Naive thymus-derived CD4-positive, alpha-beta T cell (primary cell): ENCODE data around the gene CYB5RL. TPM values are rescaled to one million over a fixed set of nuclear protein-coding genes. Genes with fewer than 3 reads are reported as not detected.
"Not testable (repeated sequence)": the region's sequence is repeated elsewhere in the genome, so short reads cannot be mapped to it uniquely, and the experiment has no call there.

ENCODE experiments used
- ATAC-seq: fragments of 150-1000 bp; cut with Tn5 transposase; 2 replicates; pipeline ENCODE4 v1.10.0; 2021; ENCODE audit warnings: mild to moderate bottlenecking, moderate library complexity
- CTCF ChIA-PET: fragments of 350-600 bp; sonication (Branson Sonifier 250); formaldehyde crosslinking; loops from one replicate; lab custom pipeline; 2021; ENCODE audit warnings: antibody characterized with exemption; lab: Charles Lee
- POLR2A ChIA-PET: fragments of 350-600 bp; sonication (Branson Sonifier 250); formaldehyde crosslinking; loops from one replicate; lab custom pipeline; 2021; ENCODE audit warnings: antibody characterized with exemption, inconsistent platforms; lab: Charles Lee
- DNase-seq, 9 donors: peaks; one replicate each; pipeline versions ENCODE4 v3.0.0 to v3.0.0-alpha.2; 2020 to 2022; ENCODE audit warnings: mixed read lengths in 1 of 9
- H3K27ac ChIP-seq: one replicate; pipeline ENCODE4 v1.7.0; 2013; ENCODE audit warnings: mild to moderate bottlenecking, low read depth, low read length, moderate library complexity
- H3K27me3 ChIP-seq, 2 donors: one replicate each; pipeline ENCODE4 v1.7.0; 2013; ENCODE audit warnings: low read length in 2 of 2, mild to moderate bottlenecking in 2 of 2, moderate library complexity in 2 of 2; ENCODE audit not compliant: control insufficient read depth in 2 of 2, insufficient read depth in 2 of 2
- H3K36me3 ChIP-seq, 3 experiments: 1 replicate in 2 of 3; 2 replicates in 1 of 3; pipeline ENCODE4 v1.7.0; 2013; ENCODE audit warnings: low read length in 3 of 3, mild to moderate bottlenecking in 3 of 3, moderate library complexity in 1 of 3; ENCODE audit not compliant: insufficient read depth in 3 of 3, control insufficient read depth in 2 of 3
- H3K4me1 ChIP-seq, 2 donors: one replicate each; pipeline ENCODE4 v1.7.0; 2013; ENCODE audit warnings: low read length in 2 of 2, mild to moderate bottlenecking in 2 of 2, moderate library complexity in 1 of 2; ENCODE audit not compliant: control insufficient read depth in 2 of 2, insufficient read depth in 2 of 2
- H3K4me3 ChIP-seq: 2 replicates; pipeline ENCODE4 v1.7.0; 2013; ENCODE audit warnings: mild to moderate bottlenecking, low read length
- H3K9me3 ChIP-seq, 3 experiments: 1 replicate in 2 of 3; 2 replicates in 1 of 3; pipeline ENCODE4 v1.7.0; 2013; ENCODE audit warnings: low read length in 3 of 3; ENCODE audit not compliant: control insufficient read depth in 2 of 3
- H3K27ac Mint-ChIP-seq, 9 donors: one replicate each; pipeline ENCODE4 v1.8.0; 2020 to 2022; ENCODE audit warnings: mixed read lengths in 9 of 9, mild to moderate bottlenecking in 8 of 9, moderate library complexity in 5 of 9, inconsistent platforms in 2 of 9
- H3K27me3 Mint-ChIP-seq, 5 donors: one replicate each; pipeline ENCODE4 v1.8.0; 2021 to 2022; ENCODE audit warnings: mixed read lengths in 5 of 5, mild to moderate bottlenecking in 1 of 5
- H3K36me3 Mint-ChIP-seq, 5 donors: one replicate each; pipeline ENCODE4 v1.8.0; 2020 to 2022; ENCODE audit warnings: mixed read lengths in 5 of 5, mild to moderate bottlenecking in 3 of 5, inconsistent platforms in 1 of 5
- H3K4me1 Mint-ChIP-seq, 7 donors: one replicate each; pipeline ENCODE4 v1.8.0; 2020 to 2022; ENCODE audit warnings: mixed read lengths in 7 of 7, mild to moderate bottlenecking in 3 of 7, inconsistent platforms in 1 of 7
- H3K4me3 Mint-ChIP-seq, 10 donors: one replicate each; pipeline ENCODE4 v1.8.0; 2020 to 2022; ENCODE audit warnings: mild to moderate bottlenecking in 10 of 10, mixed read lengths in 10 of 10, moderate library complexity in 6 of 10, inconsistent platforms in 2 of 10
- H3K9me3 Mint-ChIP-seq, 11 donors: one replicate each; pipeline ENCODE4 v1.8.0; 2020 to 2022; ENCODE audit warnings: mixed read lengths in 11 of 11, mild to moderate bottlenecking in 4 of 11, inconsistent platforms in 1 of 11, moderate library complexity in 1 of 11
- intact Hi-C, 2 donors: fragments of 100-400 bp; cut with micrococcal nuclease; formaldehyde crosslinking; loops; one replicate each; pipeline ENCODE4 v1.15.1; 2023
- polyA plus RNA-seq, 2 donors: library from polyadenylated mRNA; unstranded; fragments of 300-500 nt; fragmentation: Illumina TruSeq; gene quantifications; one replicate each; pipeline ENCODE4 v1.2.3, GENCODE V29; 2021
- total RNA-seq, 6 experiments: library from RNA in 5 of 6; stranded (reverse) in 5 of 6; gene quantifications; 1 replicate in 5 of 6; 2 replicates in 1 of 6; pipeline ENCODE4 v1.2.3 and lab custom pipeline; 2021 to 2026

Gene CYB5RL
- total and polyA plus RNA-seq, 7 experiments from 2014 or later: 3.4 to 13.5 (median 7.0) TPM

DNA sequence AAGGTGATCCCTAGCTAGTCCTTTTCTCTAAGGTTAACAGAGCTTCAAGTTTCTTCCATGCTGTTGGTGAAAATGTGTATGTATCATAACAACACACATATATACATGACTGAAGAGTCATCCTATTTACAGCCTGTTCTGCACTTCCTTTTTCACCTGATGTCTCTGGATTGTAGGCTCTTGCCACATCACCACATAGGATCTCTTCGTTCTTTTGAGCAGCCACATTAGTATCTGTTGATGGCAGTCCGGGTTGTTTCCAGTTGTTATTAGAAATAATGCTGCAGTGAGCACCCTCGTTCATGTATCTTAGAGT is 19.8 kb upstream of the CYB5RL start:
- Mint-ChIP-seq H3K27me3 (no peaks in the 10 kb centered on the region), H3K9me3 (no peaks in the 10 kb centered on the region), H3K36me3 (peaks cover 11 to 38% (median 19%) of the 10 kb centered on the region in 5 donors), H3K4me3 (no peak overlapping the region), H3K27ac (peak overlapping the region in 4 of 9 donors; percentile 18 to 78 (median 60)), H3K4me1 (peaks cover 5 to 34% (median 14%) of the 10 kb centered on the region in 7 donors)
- Histone ChIP-seq H3K4me1 (no peaks in the 10 kb centered on the region), H3K4me3 (no peak overlapping the region), H3K9me3 (no peaks in the 10 kb centered on the region), H3K27me3 (no peaks in the 10 kb centered on the region), H3K27ac (no peak overlapping the region), H3K36me3 (peaks cover 17 to 69% (median 28%) of the 10 kb centered on the region in 3 experiments)
- POLR2A ChIA-PET: interaction anchor here (0.6 to 1.1 kb wide), 2 partner anchors 20 to 458 kb away, joined by 3 read pairs; partner anchors contain the start of genes CYB5RL and MRPL37
- DNase-seq (no peak), ATAC-seq (no peak)
- intact Hi-C loops: no loop called here
- CTCF ChIA-PET: interaction anchor here (0.7 to 1.1 kb wide), 2 partner anchors 9 to 287 kb away, joined by 3 read pairs; no protein-coding TSS in a partner anchor

DNA sequence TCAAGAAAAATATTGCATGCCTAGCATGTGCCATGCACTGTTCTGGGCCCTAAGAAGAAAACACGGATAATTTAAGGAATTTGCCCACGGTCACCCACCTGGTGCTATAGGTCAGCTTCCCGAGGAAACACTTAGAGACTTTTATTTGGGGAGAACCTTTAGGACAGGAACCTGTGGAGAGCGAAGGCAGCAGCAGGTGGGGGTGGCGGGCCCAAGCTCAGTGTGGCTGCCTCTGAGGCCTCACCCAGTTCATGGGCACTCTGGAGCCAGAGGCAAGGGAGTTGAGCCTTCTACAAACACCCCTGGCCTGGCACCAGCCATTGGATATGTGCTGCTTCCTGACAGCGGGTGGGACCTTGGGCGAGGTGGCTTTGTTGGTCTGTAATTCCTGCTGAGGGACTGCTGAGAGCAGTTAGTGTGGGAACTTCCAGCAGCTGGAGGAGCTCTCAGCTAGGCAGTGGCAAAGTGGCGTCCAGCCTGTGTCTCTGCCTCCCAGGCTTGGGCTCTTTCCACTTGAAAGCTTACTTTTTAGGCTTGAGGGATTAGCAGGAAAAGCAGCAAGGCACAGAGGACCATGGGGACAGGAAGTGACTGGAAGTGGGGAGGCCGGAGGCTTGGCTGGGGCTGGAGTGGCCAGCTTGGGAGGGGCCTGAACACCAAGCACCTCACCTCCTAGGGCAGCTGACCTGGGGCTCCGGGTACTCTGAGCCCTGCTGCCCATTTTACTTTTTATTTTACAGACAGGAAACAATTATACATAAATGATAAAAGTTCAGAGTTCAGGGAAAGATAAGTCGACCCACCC is 19.3 kb upstream of the CYB5RL start:
- H3K27me3 Mint-ChIP-seq: no peaks in the 10 kb centered on the region
- no peak for DNase-seq
- H3K4me3 Mint-ChIP-seq: no peak overlapping the region
- H3K4me1 ChIP-seq: no peaks in the 10 kb centered on the region
- H3K27me3 ChIP-seq: no peaks in the 10 kb centered on the region
- peaks cover 11 to 38% (median 21%) of the 10 kb centered on the region in 5 donors for H3K36me3 Mint-ChIP-seq
- no peak overlapping the region for H3K4me3 ChIP-seq
- no peaks in the 10 kb centered on the region for H3K9me3 Mint-ChIP-seq
- intact Hi-C loops: no loop called here
- no peaks in the 10 kb centered on the region for H3K9me3 ChIP-seq
- CTCF ChIA-PET: interaction anchor here (0.7 to 1.1 kb wide), 2 partner anchors 9 to 287 kb away, joined by 3 read pairs; no protein-coding TSS in a partner anchor
- peak overlapping the region in 4 of 9 donors; percentile 35 to 78 (median 69) for H3K27ac Mint-ChIP-seq
- H3K4me1 Mint-ChIP-seq: peaks cover 5 to 34% (median 12%) of the 10 kb centered on the region in 7 donors
- no peak for ATAC-seq
- POLR2A ChIA-PET: interaction anchor here (0.6 to 1.1 kb wide), 3 partner anchors 19 to 458 kb away, joined by 3 read pairs; partner anchors contain the start of genes CYB5RL and MRPL37
- H3K27ac ChIP-seq: no peak overlapping the region
- H3K36me3 ChIP-seq: peaks cover 23 to 74% (median 33%) of the 10 kb centered on the region in 3 experiments

DNA sequence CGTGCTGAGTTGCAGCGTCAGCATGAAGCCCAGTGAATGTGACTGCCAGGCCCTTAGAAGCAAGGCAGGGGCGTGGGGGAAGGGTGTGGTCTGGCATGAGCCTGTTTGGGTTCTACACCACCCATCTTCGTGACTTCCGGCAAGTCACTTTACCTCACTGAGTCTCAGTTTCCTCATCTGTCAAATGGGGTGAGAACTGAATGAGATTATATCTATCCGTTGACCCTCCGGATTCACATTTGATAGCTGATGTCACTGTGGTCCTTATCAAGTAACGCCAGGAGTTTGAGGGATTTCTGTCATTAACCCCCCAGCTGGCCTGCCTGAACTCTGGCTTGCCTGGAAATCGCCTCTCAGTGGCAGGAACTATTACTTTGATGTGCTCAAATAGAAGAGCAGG is 15.7 kb upstream of the CYB5RL start:
- ChIA-PET POLR2A (no interaction called here), CTCF (no interaction called here)
- no peak overlapping the region for H3K4me3 Mint-ChIP-seq
- peaks cover 0 to 32% (median 9%) of the 10 kb centered on the region in 7 donors for H3K4me1 Mint-ChIP-seq
- Histone ChIP-seq H3K27ac (no peak overlapping the region), H3K4me3 (no peak overlapping the region), H3K36me3 (peaks cover 50 to 97% (median 60%) of the 10 kb centered on the region in 3 experiments), H3K9me3 (no peaks in the 10 kb centered on the region), H3K27me3 (no peaks in the 10 kb centered on the region), H3K4me1 (no peaks in the 10 kb centered on the region)
- ATAC-seq (no peak), DNase-seq (no peak)
- no peak overlapping the region for H3K27ac Mint-ChIP-seq
- peaks cover 19 to 61% (median 35%) of the 10 kb centered on the region in 5 donors for H3K36me3 Mint-ChIP-seq
- H3K27me3 Mint-ChIP-seq: no peaks in the 10 kb centered on the region
- H3K9me3 Mint-ChIP-seq: no peaks in the 10 kb centered on the region
- intact Hi-C loops: no loop called here

DNA sequence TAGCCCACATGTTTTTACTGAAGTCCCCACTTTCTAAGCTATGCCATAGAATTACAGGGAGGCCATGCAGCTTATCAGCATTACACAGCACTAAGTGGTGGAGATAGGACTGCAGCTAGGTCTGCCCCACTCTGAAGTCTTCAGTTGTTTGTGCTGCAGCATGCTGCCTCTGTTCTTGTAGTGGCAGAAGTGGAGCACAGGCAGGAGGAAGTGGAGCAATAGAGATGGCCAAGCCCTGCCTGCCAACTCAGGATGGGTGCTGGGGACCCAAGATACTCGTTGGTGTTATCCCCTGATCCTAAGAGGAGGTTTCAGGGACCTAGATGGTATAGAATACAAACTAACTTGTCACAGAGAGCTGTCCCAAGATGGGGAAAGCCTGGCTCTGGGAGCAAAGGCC is 13.0 kb upstream of the CYB5RL start:
- Mint-ChIP-seq H3K9me3 (no peaks in the 10 kb centered on the region), H3K27ac (peak overlapping the region in 3 of 9 donors; percentile 7 to 70 (median 48)), H3K36me3 (peaks cover 26 to 65% (median 33%) of the 10 kb centered on the region in 5 donors), H3K4me3 (no peak overlapping the region), H3K27me3 (no peaks in the 10 kb centered on the region), H3K4me1 (peaks cover 0 to 30% (median 5%) of the 10 kb centered on the region in 7 donors)
- H3K9me3 ChIP-seq: no peaks in the 10 kb centered on the region
- POLR2A ChIA-PET: no interaction called here
- no peaks in the 10 kb centered on the region for H3K27me3 ChIP-seq
- peak; percentile 22 for ATAC-seq
- CTCF ChIA-PET: no interaction called here
- intact Hi-C loops: no loop called here
- no peak overlapping the region for H3K4me3 ChIP-seq
- no peak for DNase-seq
- peaks cover 56 to 97% (median 57%) of the 10 kb centered on the region in 3 experiments for H3K36me3 ChIP-seq
- H3K27ac ChIP-seq: no peak overlapping the region
- H3K4me1 ChIP-seq: no peaks in the 10 kb centered on the region

GRCh38 chr1:54207896-54208295 is 8.1 kb upstream of the CYB5RL start:
- DNase-seq, H3K4me3 ChIP-seq, H3K27ac ChIP-seq, H3K4me1 ChIP-seq, H3K27me3 ChIP-seq, POLR2A ChIA-PET, H3K9me3 ChIP-seq, H3K27ac Mint-ChIP-seq, H3K9me3 Mint-ChIP-seq, H3K27me3 Mint-ChIP-seq, ATAC-seq, H3K4me3 Mint-ChIP-seq: not testable (repeated sequence)
- CTCF ChIA-PET: interaction anchor here (0.5 kb wide), 1 partner anchor 209 kb away, joined by 3 read pairs; no protein-coding TSS in a partner anchor
- intact Hi-C loops: loop anchor here in 1 of 2 donors (10.0 kb wide), 1 partner anchor 373 kb away; the partner anchor contains the start of gene NDC1
- H3K36me3 ChIP-seq: peaks cover 32 to 77% (median 37%) of the 10 kb centered on the region in 3 experiments
- Mint-ChIP-seq H3K36me3 (peaks cover 25 to 61% (median 40%) of the 10 kb centered on the region in 5 donors), H3K4me1 (peaks cover 4 to 28% (median 15%) of the 10 kb centered on the region in 7 donors)

DNA sequence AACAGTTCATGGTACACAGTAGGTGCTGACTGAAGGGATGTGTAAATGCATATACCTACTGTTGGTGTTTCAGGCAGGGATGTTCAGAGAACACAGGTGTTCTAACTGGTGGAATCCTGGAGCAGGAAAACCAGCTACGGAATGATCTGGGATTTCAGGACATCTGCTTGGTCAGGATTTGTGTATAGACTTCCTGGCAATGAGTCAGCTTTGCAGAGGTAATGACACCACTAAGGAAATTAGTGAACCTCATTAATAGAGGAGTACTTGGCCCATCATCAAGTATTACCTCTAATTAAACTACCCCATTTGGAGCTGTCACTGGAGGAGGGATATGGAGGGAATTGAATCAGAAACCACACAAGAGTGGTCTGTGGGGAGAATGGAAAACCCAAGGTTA is 7.5 kb upstream of the CYB5RL start:
- Mint-ChIP-seq H3K27ac (no peak overlapping the region), H3K4me3 (no peak overlapping the region), H3K9me3 (no peaks in the 10 kb centered on the region), H3K27me3 (no peaks in the 10 kb centered on the region), H3K4me1 (peaks cover 8 to 34% (median 21%) of the 10 kb centered on the region in 7 donors), H3K36me3 (peaks cover 30 to 55% (median 37%) of the 10 kb centered on the region in 5 donors)
- Histone ChIP-seq H3K4me3 (no peak overlapping the region), H3K27ac (no peak overlapping the region), H3K4me1 (no peaks in the 10 kb centered on the region), H3K36me3 (peaks cover 27 to 71% (median 31%) of the 10 kb centered on the region in 3 experiments), H3K27me3 (no peaks in the 10 kb centered on the region), H3K9me3 (no peaks in the 10 kb centered on the region)
- CTCF ChIA-PET: interaction anchor here (0.5 to 0.6 kb wide), 2 partner anchors 153 to 210 kb away, joined by 3 read pairs; no protein-coding TSS in a partner anchor
- POLR2A ChIA-PET: no interaction called here
- intact Hi-C loops: loop anchor here in 1 of 2 donors (10.0 kb wide), 1 partner anchor 372 kb away; the partner anchor contains the start of gene NDC1
- no peak for DNase-seq
- no peak for ATAC-seq
